Esophagus (tissue), 2 donors: Measurements from ENCODE around the gene BRMS1. TPM values are rescaled to one million over a fixed set of nuclear protein-coding genes. Genes with fewer than 3 reads are reported as not detected.

Experiments used
- H3K27ac ChIP-seq, 2 donors: one replicate each; pipeline ENCODE4 v1.5.1; 2013; ENCODE audit warnings: low read depth in 2 of 2, mild to moderate bottlenecking in 2 of 2, inconsistent platforms in 1 of 2, low read length in 1 of 2, moderate library complexity in 1 of 2
- H3K27me3 ChIP-seq, 2 donors: one replicate each; pipeline ENCODE4 v1.6.1; 2013; ENCODE audit warnings: low read length in 2 of 2, control low read depth in 1 of 2, mild to moderate bottlenecking in 1 of 2; ENCODE audit not compliant: insufficient read depth in 2 of 2, control insufficient read depth in 1 of 2
- H3K36me3 ChIP-seq, 2 donors: one replicate each; pipeline ENCODE4 v1.6.1; 2013; ENCODE audit warnings: low read length in 1 of 2; ENCODE audit not compliant: control insufficient read depth in 2 of 2, insufficient read depth in 2 of 2
- H3K4me1 ChIP-seq, 2 donors: one replicate each; pipeline ENCODE4 v1.6.1; 2013; ENCODE audit warnings: low read length in 1 of 2; ENCODE audit not compliant: control insufficient read depth in 2 of 2, insufficient read depth in 2 of 2
- H3K4me3 ChIP-seq, 2 donors: one replicate each; pipeline ENCODE4 v1.5.1; 2013; ENCODE audit warnings: low read length in 2 of 2, mild to moderate bottlenecking in 2 of 2, low read depth in 1 of 2, moderate library complexity in 1 of 2
- H3K9me3 ChIP-seq, 2 donors: one replicate each; pipeline ENCODE4 v1.6.1; 2013; ENCODE audit warnings: mild to moderate bottlenecking in 2 of 2, low read depth in 1 of 2, low read length in 1 of 2, moderate library complexity in 1 of 2; ENCODE audit not compliant: control insufficient read depth in 2 of 2, insufficient read depth in 1 of 2
- WGBS, 2 donors: extraction: QIAGEN DNeasy Blood & Tissue Kit; methylation state at CpG; one replicate each; pipeline ENCODE4 v1.1.7; 2013; 5-methylcytosine and 5-hydroxymethylcytosine counted together
- polyA plus RNA-seq, 2 donors: library from polyadenylated mRNA; stranded (reverse); fragments of 200-250 nt; gene quantifications; one replicate each; pipeline ENCODE4 v1.2.3, GENCODE V29; 2013
- donor health status: healthy with polysubstance abuse.
- donor health status: Bipolar disorder and iron deficiency.

Gene BRMS1
- polyA plus RNA-seq, 2 donors, result 44.1 to 49.9 TPM

- WGBS, 2 donors, result 90 to 93% methylated on average over 12 of the region's 12 CpGs
- peaks cover 5 to 33% of the 10 kb centered on the region in 2 donors for H3K4me1 ChIP-seq
- H3K9me3 ChIP-seq, result no peaks in the 10 kb centered on the region
- no peak overlapping the region for H3K27ac ChIP-seq
- H3K36me3 ChIP-seq, result peaks cover 0 to 20% of the 10 kb centered on the region in 2 donors
- H3K4me3 ChIP-seq, result no peak overlapping the region
- no peaks in the 10 kb centered on the region for H3K27me3 ChIP-seq
Observed at GRCh38 chr11:66331542-66332370, 13.1 kb downstream of the BRMS1 start.

GRCh38 chr11:66330931-66331330 lies 14.0 kb downstream of the BRMS1 start:
- H3K4me1 ChIP-seq, result peaks cover 5 to 28% of the 10 kb centered on the region in 2 donors
- H3K9me3 ChIP-seq, result no peaks in the 10 kb centered on the region
- peaks cover 0 to 20% of the 10 kb centered on the region in 2 donors for H3K36me3 ChIP-seq
- H3K4me3 ChIP-seq, result no peak overlapping the region
- WGBS, 2 donors, result 67% methylated on average over 9 to 10 of the region's 10 CpGs
- H3K27ac ChIP-seq, result no peak overlapping the region
- H3K27me3 ChIP-seq, result no peaks in the 10 kb centered on the region

- WGBS, 2 donors, result 87 to 90% methylated on average over 3 of the region's 3 CpGs
- Histone ChIP-seq H3K4me3 (no peak overlapping the region), H3K4me1 (peaks cover 3 to 18% of the 10 kb centered on the region in 2 donors), H3K27ac (no peak overlapping the region), H3K36me3 (peaks cover 0 to 15% of the 10 kb centered on the region in 2 donors), H3K27me3 (no peaks in the 10 kb centered on the region), H3K9me3 (no peaks in the 10 kb centered on the region)
Observed at GRCh38 chr11:66329165-66329673, 15.7 kb downstream of the BRMS1 start.

GRCh38 chr11:66328302-66329144 lies 16.4 kb downstream of the BRMS1 start:
- H3K4me1 ChIP-seq, result peaks cover 3 to 13% of the 10 kb centered on the region in 2 donors
- H3K27ac ChIP-seq, result peak overlapping the region in 1 of 2 donors; percentile 30
- 12 to 13% methylated on average over 19 of the region's 19 CpGs for WGBS, 2 donors
- no peaks in the 10 kb centered on the region for H3K27me3 ChIP-seq
- no peaks in the 10 kb centered on the region for H3K9me3 ChIP-seq
- H3K36me3 ChIP-seq, result peaks cover 0 to 12% of the 10 kb centered on the region in 2 donors
- H3K4me3 ChIP-seq, result no peak overlapping the region

GRCh38 chr11:66328031-66328301 lies 16.9 kb downstream of the BRMS1 start:
- Histone ChIP-seq H3K27ac (peak overlapping the region in 1 of 2 donors; percentile 30), H3K36me3 (peaks cover 0 to 7% of the 10 kb centered on the region in 2 donors)
- 49 to 55% methylated on average over 3 of the region's 3 CpGs for WGBS, 2 donors

GRCh38 chr11:66327171-66328030 lies 17.5 kb downstream of the BRMS1 start:
- WGBS, 2 donors, result 77 to 78% methylated on average over 10 of the region's 10 CpGs
- Histone ChIP-seq H3K9me3 (no peaks in the 10 kb centered on the region), H3K36me3 (peaks cover 0 to 5% of the 10 kb centered on the region in 2 donors), H3K4me1 (peaks cover 2 to 13% of the 10 kb centered on the region in 2 donors), H3K27me3 (no peaks in the 10 kb centered on the region), H3K4me3 (peak overlapping the region in 1 of 2 donors; percentile 8), H3K27ac (peak overlapping the region; percentile 40 to 59)

More at GRCh38 chr11:66328031-66328301, 16.9 kb downstream of the BRMS1 start:
- H3K27me3 ChIP-seq, result no peaks in the 10 kb centered on the region
- H3K9me3 ChIP-seq, result no peaks in the 10 kb centered on the region
- H3K4me3 ChIP-seq, result no peak overlapping the region
- peaks cover 3 to 13% of the 10 kb centered on the region in 2 donors for H3K4me1 ChIP-seq

GRCh38 chr11:66326261-66327111 lies 18.4 kb downstream of the BRMS1 start:
- WGBS, 2 donors, result 43 to 58% methylated on average over 14 to 21 of the region's 21 CpGs
- Histone ChIP-seq H3K4me3 (no peak overlapping the region), H3K27ac (peak overlapping the region; percentile 40 to 62), H3K9me3 (no peaks in the 10 kb centered on the region), H3K4me1 (peaks cover 0 to 13% of the 10 kb centered on the region in 2 donors), H3K36me3 (no peaks in the 10 kb centered on the region), H3K27me3 (no peaks in the 10 kb centered on the region)

- Histone ChIP-seq H3K27me3 (no peaks in the 10 kb centered on the region), H3K27ac (no peak overlapping the region), H3K4me3 (no peak overlapping the region), H3K9me3 (no peaks in the 10 kb centered on the region), H3K36me3 (no peaks in the 10 kb centered on the region), H3K4me1 (peaks cover 0 to 13% of the 10 kb centered on the region in 2 donors)
- 74% methylated on average over 8 of the region's 8 CpGs for WGBS, 2 donors
Observed at GRCh38 chr11:66325263-66325671, 19.6 kb downstream of the BRMS1 start.
